PFSK-1 (cell line): ENCODE measurements around the gene RAD51B.

Source experiments
- FOXP2 ChIP-seq: optimal IDR thresholded peaks from 2 replicates; pipeline ENCODE3; 2011; ENCODE audit warnings: borderline replicate concordance, control low read depth, inconsistent platforms; ENCODE audit not compliant: insufficient read depth; ENCODE audit errors: extremely low read length, extremely low read depth
- POLR2AphosphoS5 ChIP-seq: IDR thresholded peaks from 2 replicates; pipeline ENCODE4 v1.6.1; 2012; ENCODE audit warnings: low read depth, mild to moderate bottlenecking, control low read depth, low read length, moderate library complexity
- SIN3A ChIP-seq: IDR thresholded peaks from 2 replicates; pipeline ENCODE4 v1.6.1; 2012; ENCODE audit warnings: mild to moderate bottlenecking, low read length, moderate library complexity, borderline replicate concordance; ENCODE audit not compliant: insufficient read depth
- TAF1 ChIP-seq: IDR thresholded peaks from 2 replicates; pipeline ENCODE4 v1.6.1; 2012; ENCODE audit warnings: low read length, control low read depth, borderline replicate concordance; ENCODE audit not compliant: insufficient read depth
- TF ChIP-seq, protein P1 (sequence below), 2 experiments: IDR thresholded peaks; 2 replicates each; pipeline versions ENCODE4 v1.6.1 to v1.8.0; 2011 to 2012; ENCODE audit warnings: low read depth in 2 of 2, low read length in 2 of 2, control low read depth in 1 of 2, inconsistent platforms in 1 of 2, mild to moderate bottlenecking in 1 of 2, moderate library complexity in 1 of 2; ENCODE audit not compliant: insufficient read depth in 1 of 2

Gene RAD51B

GRCh38 chr14:68677901-68678300 lies 858.3 kb downstream of the RAD51B start:
- no peak for TF ChIP-seq FOXP2
- TF ChIP-seq, protein P1, sequence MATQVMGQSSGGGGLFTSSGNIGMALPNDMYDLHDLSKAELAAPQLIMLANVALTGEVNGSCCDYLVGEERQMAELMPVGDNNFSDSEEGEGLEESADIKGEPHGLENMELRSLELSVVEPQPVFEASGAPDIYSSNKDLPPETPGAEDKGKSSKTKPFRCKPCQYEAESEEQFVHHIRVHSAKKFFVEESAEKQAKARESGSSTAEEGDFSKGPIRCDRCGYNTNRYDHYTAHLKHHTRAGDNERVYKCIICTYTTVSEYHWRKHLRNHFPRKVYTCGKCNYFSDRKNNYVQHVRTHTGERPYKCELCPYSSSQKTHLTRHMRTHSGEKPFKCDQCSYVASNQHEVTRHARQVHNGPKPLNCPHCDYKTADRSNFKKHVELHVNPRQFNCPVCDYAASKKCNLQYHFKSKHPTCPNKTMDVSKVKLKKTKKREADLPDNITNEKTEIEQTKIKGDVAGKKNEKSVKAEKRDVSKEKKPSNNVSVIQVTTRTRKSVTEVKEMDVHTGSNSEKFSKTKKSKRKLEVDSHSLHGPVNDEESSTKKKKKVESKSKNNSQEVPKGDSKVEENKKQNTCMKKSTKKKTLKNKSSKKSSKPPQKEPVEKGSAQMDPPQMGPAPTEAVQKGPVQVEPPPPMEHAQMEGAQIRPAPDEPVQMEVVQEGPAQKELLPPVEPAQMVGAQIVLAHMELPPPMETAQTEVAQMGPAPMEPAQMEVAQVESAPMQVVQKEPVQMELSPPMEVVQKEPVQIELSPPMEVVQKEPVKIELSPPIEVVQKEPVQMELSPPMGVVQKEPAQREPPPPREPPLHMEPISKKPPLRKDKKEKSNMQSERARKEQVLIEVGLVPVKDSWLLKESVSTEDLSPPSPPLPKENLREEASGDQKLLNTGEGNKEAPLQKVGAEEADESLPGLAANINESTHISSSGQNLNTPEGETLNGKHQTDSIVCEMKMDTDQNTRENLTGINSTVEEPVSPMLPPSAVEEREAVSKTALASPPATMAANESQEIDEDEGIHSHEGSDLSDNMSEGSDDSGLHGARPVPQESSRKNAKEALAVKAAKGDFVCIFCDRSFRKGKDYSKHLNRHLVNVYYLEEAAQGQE (IDR thresholded peaks at IDR 0.05; ENCODE audit: insufficient read depth in 1 of 2, low read depth in 2 of 2, low read length in 2 of 2) = no peak
- no peak for TF ChIP-seq TAF1
- no peak for TF ChIP-seq POLR2AphosphoS5
- TF ChIP-seq SIN3A = no peak

DNA sequence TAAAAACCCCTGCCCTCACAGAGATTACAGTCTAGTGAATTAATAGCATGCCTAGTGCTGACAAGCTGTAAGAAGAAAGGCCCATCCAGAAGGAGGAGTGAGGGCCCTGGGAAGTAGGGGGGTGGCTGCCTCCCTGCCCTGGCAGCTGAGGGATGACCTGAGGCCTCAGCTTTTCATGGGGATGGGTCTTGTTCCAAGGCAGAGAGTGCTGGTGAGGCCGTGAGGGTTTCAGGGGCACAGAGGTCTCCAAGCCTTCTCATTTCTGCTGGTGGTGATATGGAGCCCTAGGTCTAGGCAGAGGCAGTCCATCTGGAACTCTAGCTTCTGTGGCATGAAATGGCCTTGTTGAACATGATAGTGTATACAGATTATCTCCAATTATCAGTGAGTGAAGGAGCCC lies 858.9 kb downstream of the RAD51B start:
- TF ChIP-seq POLR2AphosphoS5 = no peak

- TF ChIP-seq FOXP2 = no peak
- TF ChIP-seq SIN3A = no peak
- TF ChIP-seq POLR2AphosphoS5 = no peak
Measured at GRCh38 chr14:68679301-68679700, 859.7 kb downstream of the RAD51B start.

DNA sequence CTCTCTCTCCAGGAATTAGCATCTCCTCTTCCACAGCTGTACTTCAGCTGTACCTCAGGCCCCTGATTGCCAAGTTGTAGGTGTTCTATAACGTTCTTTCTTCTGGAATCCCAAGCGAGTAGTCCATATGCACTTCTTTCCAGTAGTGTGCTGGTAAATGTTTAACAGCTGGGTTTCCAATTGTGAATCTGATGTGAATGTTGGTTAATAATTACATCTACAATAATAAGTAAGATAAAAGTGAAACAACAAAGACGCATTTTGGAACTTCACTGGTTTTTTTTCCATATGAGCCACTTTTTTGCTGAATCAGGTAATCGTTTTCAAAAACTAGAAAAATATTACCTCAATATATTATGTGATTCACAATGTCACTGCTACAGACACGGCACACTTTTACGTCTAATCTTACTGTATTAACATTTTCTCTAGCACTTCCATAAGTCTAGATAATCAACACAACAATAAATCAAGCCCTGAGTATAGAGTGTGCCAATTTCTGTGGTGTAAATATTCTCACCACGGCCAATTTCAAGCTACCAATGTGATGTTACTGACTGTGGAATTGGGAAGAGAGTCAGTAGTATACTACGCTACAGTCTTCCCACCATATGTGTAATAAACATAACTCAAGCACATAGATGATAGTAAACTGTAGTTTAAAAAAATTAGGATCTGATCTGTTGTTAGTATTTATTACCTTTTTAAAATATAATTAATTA lies 860.3 kb downstream of the RAD51B start:
- TF ChIP-seq, protein P1 (IDR thresholded peaks at IDR 0.05; ENCODE audit: insufficient read depth in 1 of 2, low read depth in 2 of 2, low read length in 2 of 2) = no peak
- TF ChIP-seq FOXP2 (no peak), SIN3A (no peak), POLR2AphosphoS5 (no peak), TAF1 (no peak)

GRCh38 chr14:68680541-68681051 lies 861.0 kb downstream of the RAD51B start:
- TF ChIP-seq, protein P1 (IDR thresholded peaks at IDR 0.05; ENCODE audit: insufficient read depth in 1 of 2, low read depth in 2 of 2, low read length in 2 of 2) = no peak
- no peak for TF ChIP-seq FOXP2
- TF ChIP-seq SIN3A = no peak
- no peak for TF ChIP-seq TAF1
- no peak for TF ChIP-seq POLR2AphosphoS5

GRCh38 chr14:68681256-68682011 lies 861.9 kb downstream of the RAD51B start:
- no peak for TF ChIP-seq SIN3A
- TF ChIP-seq POLR2AphosphoS5 = no peak
- TF ChIP-seq, protein P1 (IDR thresholded peaks at IDR 0.05; ENCODE audit: insufficient read depth in 1 of 2, low read depth in 2 of 2, low read length in 2 of 2) = no peak
- no peak for TF ChIP-seq FOXP2
- no peak for TF ChIP-seq TAF1
